ENCODE measurements around the gene ZNF438. TPM values are rescaled to one million over a fixed set of nuclear protein-coding genes. Genes with fewer than 3 reads are reported as not detected.

The ZNF438 gene
- total and polyA plus RNA-seq, 2 of the 4 experiments (the other 2 are of a cell fraction) = 1.8 to 2.9 TPM

GRCh38 chr10:30827531-30828120 is 204.0 kb downstream of the ZNF438 start:
- Histone ChIP-seq H4K20me1 (ENCODE audit: insufficient read depth, low read length) (no peaks in the 10 kb centered on the region), H4K8ac (ENCODE audit: low read depth in 2 of 2, low read length in 2 of 2) (peak overlapping the region in 1 of 2 experiments; percentile 18; a peak in 1 of 4 replicates), H2BK15ac (ENCODE audit: low read depth, low read length) (peak overlapping the region; percentile 6; the same call in 1 of the 3 replicates), H3K27ac (ENCODE audit: insufficient read depth, low read length) (no peak overlapping the region), H3K9ac (ENCODE audit: low read depth, low read length) (no peak overlapping the region), H2BK5ac (ENCODE audit: low read depth, low read length, poor library complexity, severe bottlenecking) (no peak overlapping the region), H3K56ac (ENCODE audit: extremely low read depth, insufficient read depth, low read length) (no peak overlapping the region), H3K79me1 (ENCODE audit: low read depth in 1 of 2, low read length in 2 of 2) (no peaks in the 10 kb centered on the region), H2AFZ (replicated peaks; ENCODE audit: low read length, poor library complexity) (no peak overlapping the region), H4K5ac (ENCODE audit: low read depth, low read length) (peak overlapping the region; percentile 10; the same call in 1 of the 2 replicates), H3K9me1 (ENCODE audit: insufficient read depth, low read length) (peaks cover 17% of the 10 kb centered on the region), H3K9me3 (ENCODE audit: control insufficient read depth, insufficient read depth, low read length) (no peaks in the 10 kb centered on the region), H3K14ac (replicated peaks; ENCODE audit: low read depth, low read length) (0 out of 2 replicates have a peak overlapping the region, but pooled peaks have one; percentile 6), H4K91ac (ENCODE audit: insufficient read depth, low read depth, low read length) (no peak overlapping the region), H3K36me3 (ENCODE audit: control insufficient read depth, insufficient read depth, low read length) (no peaks in the 10 kb centered on the region), H3K4ac (ENCODE audit: low read depth, low read length) (0 out of 2 replicates have a peak overlapping the region, but pooled peaks have one; percentile 35), H3K23ac (ENCODE audit: low read depth, low read length) (no peak overlapping the region), H3K4me2 (ENCODE audit: low read depth, low read length) (no peak overlapping the region), H2AK5ac (ENCODE audit: low read depth, low read length) (peak overlapping the region; percentile 60; the same call in 1 of the 2 replicates), H3K18ac (ENCODE audit: low read depth, low read length) (0 out of 2 replicates have a peak overlapping the region, but pooled peaks have one; percentile 1), H3K4me3 (ENCODE audit: insufficient read depth, low read depth, low read length) (no peak overlapping the region), H2BK20ac (ENCODE audit: low read depth, low read length) (no peak overlapping the region), H3K4me1 (ENCODE audit: control insufficient read depth, insufficient read depth, low read length) (peaks cover 19% of the 10 kb centered on the region), H3K27me3 (ENCODE audit: control insufficient read depth, insufficient read depth, low read length) (no peaks in the 10 kb centered on the region), H2AK9ac (replicated peaks; ENCODE audit: low read depth, low read length, poor library complexity) (no peak overlapping the region), H2BK120ac (ENCODE audit: low read depth, low read length) (no peak overlapping the region)
- intact Hi-C loops (cut with micrococcal nuclease) = no loop called here
- ChIA-PET POLR2A (ENCODE audit: unreplicated experiment) (no interaction called here), CTCF (no interaction called here)
- ATAC-seq (ENCODE audit: low read depth) (peak; percentile 40), DNase-seq (peak; percentile 68)
- TF ChIP-seq SMC3 (IDR thresholded peaks at IDR 0.05; ENCODE audit: low read depth, low read length) = no peak
- dilution Hi-C loops (cut with HindIII; ENCODE audit: low sequenced_read_pairs, unreplicated experiment) = no loop called here
- BruUV-seq (replicated peaks) = no TSS peak
- WGBS, 2 experiments (ENCODE audit: extremely low coverage in 2 of 2, insufficient read length in 1 of 2) = no CpG with 5 or more reads among the region's 8 CpGs
- in situ Hi-C loops (cut with MboI; ENCODE audit: low sequenced_read_pairs) = no loop called here
